Measurements from ENCODE around the gene FBXO28. TPM values are rescaled to one million over a fixed set of nuclear protein-coding genes. Genes with fewer than 3 reads are reported as not detected.

FBXO28 gene
- polyA plus RNA-seq, 1 donor (not counting 4 experiments of a cell fraction or from before 2014, with no cell fraction given) = 36.5 TPM

- H3K79me2 ChIP-seq (ENCODE audit: control insufficient read depth, insufficient read depth, low read length) = no peaks in the 10 kb centered on the region
- H3K9me3 ChIP-seq (ENCODE audit: control insufficient read depth, low read depth, low read length) = no peaks in the 10 kb centered on the region
- peak overlapping the region; percentile 44 for H3K9ac ChIP-seq (ENCODE audit: control insufficient read depth, extremely low read depth, insufficient read depth, low read length)
- peak overlapping the region in 1 of 3 experiments; percentile 27 for H3K4me3 ChIP-seq (ENCODE audit: control insufficient read depth in 2 of 3, extremely low read depth in 1 of 3, insufficient read depth in 2 of 3, low read depth in 1 of 3, low read length in 3 of 3)
- no peaks in the 10 kb centered on the region for H3K27me3 ChIP-seq (ENCODE audit: control insufficient read depth, extremely low read depth, insufficient read depth, low read length)
- peak overlapping the region; percentile 70 for H2AFZ ChIP-seq (ENCODE audit: control insufficient read depth, low read length)
- peak overlapping the region; percentile 58 for H3K4me2 ChIP-seq (ENCODE audit: control insufficient read depth, extremely low read depth, insufficient read depth, low read depth, low read length)
- FAIRE-seq (no peak), DNase-seq (ENCODE audit: low read depth, low spot score) (no peak)
- dilution Hi-C loops (cut with MboI; ENCODE audit: extremely low pct_ligation_motif_present, low sequenced_read_pairs) = no loop called here
- no peaks in the 10 kb centered on the region for H4K20me1 ChIP-seq (ENCODE audit: control insufficient read depth, extremely low read depth, insufficient read depth, low read length)
- peaks cover 13% of the 10 kb centered on the region for H3K4me1 ChIP-seq (ENCODE audit: control insufficient read depth, extremely low read depth, insufficient read depth, low read length)
- H3K27ac ChIP-seq (ENCODE audit: control insufficient read depth, insufficient read depth, low read length) = peak overlapping the region; percentile 36
- no peaks in the 10 kb centered on the region for H3K9me1 ChIP-seq (ENCODE audit: control insufficient read depth, extremely low read depth, insufficient read depth, low read length)
- no peaks in the 10 kb centered on the region for H3K36me3 ChIP-seq (ENCODE audit: control insufficient read depth in 2 of 2, extremely low read depth in 1 of 2, insufficient read depth in 2 of 2, low read length in 2 of 2)
- TF ChIP-seq CTCF (optimal IDR thresholded peaks at IDR 0.05 in 1 of 3, IDR thresholded peaks at IDR 0.05 in 1 of 3, conservative IDR thresholded peaks at IDR 0.05 in 1 of 3; ENCODE audit: extremely low read depth in 1 of 3, insufficient read depth in 2 of 3, low read length in 3 of 3) = peak in 1 of 3 experiments; percentile 2
- no peak for TF ChIP-seq EZH2 (IDR thresholded peaks at IDR 0.05; ENCODE audit: low read length)
These were observed 61.7 kb downstream of the FBXO28 start for GRCh38 chr1:224175617-224176016.

GRCh38 chr1:224177356-224177999 is 63.6 kb downstream of the FBXO28 start:
- no peak for FAIRE-seq
- no peaks in the 10 kb centered on the region for H4K20me1 ChIP-seq (ENCODE audit: control insufficient read depth, extremely low read depth, insufficient read depth, low read length)
- no peak overlapping the region for H3K4me3 ChIP-seq (ENCODE audit: control insufficient read depth in 2 of 3, extremely low read depth in 1 of 3, insufficient read depth in 2 of 3, low read depth in 1 of 3, low read length in 3 of 3)
- H3K9me3 ChIP-seq (ENCODE audit: control insufficient read depth, low read depth, low read length) = no peaks in the 10 kb centered on the region
- no peaks in the 10 kb centered on the region for H3K9me1 ChIP-seq (ENCODE audit: control insufficient read depth, extremely low read depth, insufficient read depth, low read length)
- peaks cover 29% of the 10 kb centered on the region for H3K4me1 ChIP-seq (ENCODE audit: control insufficient read depth, extremely low read depth, insufficient read depth, low read length)
- no peaks in the 10 kb centered on the region for H3K27me3 ChIP-seq (ENCODE audit: control insufficient read depth, extremely low read depth, insufficient read depth, low read length)
- H3K79me2 ChIP-seq (ENCODE audit: control insufficient read depth, insufficient read depth, low read length) = no peaks in the 10 kb centered on the region
- H3K9ac ChIP-seq (ENCODE audit: control insufficient read depth, extremely low read depth, insufficient read depth, low read length) = no peak overlapping the region
- no peaks in the 10 kb centered on the region for H3K36me3 ChIP-seq (ENCODE audit: control insufficient read depth in 2 of 2, extremely low read depth in 1 of 2, insufficient read depth in 2 of 2, low read length in 2 of 2)
- no peak overlapping the region for H3K4me2 ChIP-seq (ENCODE audit: control insufficient read depth, extremely low read depth, insufficient read depth, low read depth, low read length)
- no peak for DNase-seq (ENCODE audit: low read depth, low spot score)
- H3K27ac ChIP-seq (ENCODE audit: control insufficient read depth, insufficient read depth, low read length) = no peak overlapping the region
- dilution Hi-C loops (cut with MboI; ENCODE audit: extremely low pct_ligation_motif_present, low sequenced_read_pairs) = no loop called here
- no peak overlapping the region for H2AFZ ChIP-seq (ENCODE audit: control insufficient read depth, low read length)
- TF ChIP-seq CTCF (optimal IDR thresholded peaks at IDR 0.05 in 1 of 3, IDR thresholded peaks at IDR 0.05 in 1 of 3, conservative IDR thresholded peaks at IDR 0.05 in 1 of 3; ENCODE audit: extremely low read depth in 1 of 3, insufficient read depth in 2 of 3, low read length in 3 of 3) = no peak
- no peak for TF ChIP-seq EZH2 (IDR thresholded peaks at IDR 0.05; ENCODE audit: low read length)

All from keratinocyte (primary cell).